Neural progenitor cell (in vitro differentiated cells): ENCODE data around the gene PIWIL4. TPM values are rescaled to one million over a fixed set of nuclear protein-coding genes. Genes with fewer than 3 reads are reported as not detected.
"Not testable (repeated sequence)": the region's sequence is repeated elsewhere in the genome, so short reads cannot be mapped to it uniquely, and the experiment has no call there.

ENCODE experiments used
- DNase-seq: peaks from one replicate; pipeline ENCODE4 v3.0.0-alpha.2; 2016; ENCODE audit warnings: low spot score
- H2AFZ ChIP-seq: fragments of 200-600 bp; sonication (generic); replicated peaks from 2 replicates; pipeline ENCODE4 v1.6.1; 2016; ENCODE audit warnings: antibody characterized with exemption
- H3F3A ChIP-seq: fragments of 200-600 bp; sonication (generic); 2 replicates; pipeline ENCODE4 v1.6.1; 2016; ENCODE audit warnings: antibody characterized with exemption, low read depth
- H3K27ac ChIP-seq: fragments of 200-600 bp; sonication (generic); 2 replicates; pipeline ENCODE4 v1.5.1; 2016; ENCODE audit warnings: mild to moderate bottlenecking
- H3K27me3 ChIP-seq: fragments of 200-600 bp; sonication (generic); 2 replicates; pipeline ENCODE4 v1.6.1; 2016; ENCODE audit warnings: mild to moderate bottlenecking, moderate library complexity
- H3K36me3 ChIP-seq: fragments of 200-600 bp; sonication (generic); 2 replicates; pipeline ENCODE4 v1.5.1; 2016
- H3K4me1 ChIP-seq: fragments of 200-600 bp; sonication (generic); 2 replicates; pipeline ENCODE4 v1.6.1; 2016; ENCODE audit warnings: mixed run types
- H3K4me2 ChIP-seq: fragments of 200-600 bp; sonication (generic); 2 replicates; pipeline ENCODE4 v1.6.1; 2016
- H3K4me3 ChIP-seq: fragments of 200-600 bp; sonication (generic); 2 replicates; pipeline ENCODE4 v1.5.1; 2016
- H3K79me2 ChIP-seq: fragments of 200-600 bp; sonication (generic); 2 replicates; pipeline ENCODE4 v1.6.1; 2016; ENCODE audit warnings: low read depth
- H3K9ac ChIP-seq: fragments of 200-600 bp; sonication (generic); 2 replicates; pipeline ENCODE4 v1.6.1; 2016
- H3K9me3 ChIP-seq: fragments of 200-600 bp; sonication (generic); 2 replicates; pipeline ENCODE4 v1.5.1; 2016; ENCODE audit warnings: low read depth
- H4K20me1 ChIP-seq: fragments of 200-600 bp; sonication (generic); 2 replicates; pipeline ENCODE4 v1.6.1; 2016; ENCODE audit warnings: low read depth
- H3K27ac Mint-ChIP-seq: 3 replicates; pipeline ENCODE4 v1.8.0; 2021; ENCODE audit warnings: mixed read lengths
- H3K27me3 Mint-ChIP-seq: 2 replicates; pipeline ENCODE4 v1.8.0; 2022; ENCODE audit warnings: low read depth, mild to moderate bottlenecking, inconsistent platforms, moderate library complexity, mixed read lengths; ENCODE audit not compliant: insufficient read depth
- H3K36me3 Mint-ChIP-seq: 3 replicates; pipeline ENCODE4 v1.8.0; 2021; ENCODE audit warnings: mixed read lengths
- H3K4me1 Mint-ChIP-seq: 3 replicates; pipeline ENCODE4 v1.8.0; 2021; ENCODE audit warnings: mixed read lengths
- H3K4me3 Mint-ChIP-seq: 3 replicates; pipeline ENCODE4 v1.8.0; 2021; ENCODE audit warnings: mild to moderate bottlenecking, moderate library complexity, mixed read lengths
- H3K9me3 Mint-ChIP-seq: 3 replicates; pipeline ENCODE4 v1.8.0; 2020; ENCODE audit warnings: mixed read lengths
- CTCF ChIP-seq: fragments of 200-600 bp; sonication (generic); IDR thresholded peaks from 2 replicates; pipeline ENCODE4 v1.5.1; 2017; ENCODE audit warnings: antibody characterized with exemption, mild to moderate bottlenecking
- EZH2 ChIP-seq: fragments of 200-600 bp; sonication (generic); IDR thresholded peaks from 2 replicates; pipeline ENCODE4 v1.6.1; 2017; ENCODE audit warnings: antibody characterized with exemption, mild to moderate bottlenecking, moderate library complexity
- EZH2phosphoT487 ChIP-seq: fragments of 200-600 bp; sonication (generic); IDR thresholded peaks from 2 replicates; pipeline ENCODE4 v1.6.1; 2017; ENCODE audit warnings: antibody characterized with exemption
- total RNA-seq: library from RNA; depleted of rRNA; stranded (reverse); fragments of >200 nt; gene quantifications from 2 replicates; pipeline ENCODE4 v1.2.3, GENCODE V29; 2015; ENCODE audit warnings: low replicate concordance

The PIWIL4 gene
- total RNA-seq, 1 donor from 2014 or later, result 1.3 TPM

- H3K9me3 ChIP-seq, result no peaks in the 10 kb centered on the region
- no peak overlapping the region for H3K4me2 ChIP-seq
- no peaks in the 10 kb centered on the region for H3K27me3 ChIP-seq
- no peaks in the 10 kb centered on the region for H3K79me2 ChIP-seq
- Mint-ChIP-seq H3K36me3 (no peaks in the 10 kb centered on the region), H3K4me3 (no peak overlapping the region), H3K27ac (no peak overlapping the region), H3K9me3 (no peaks in the 10 kb centered on the region), H3K4me1 (peaks cover 3% of the 10 kb centered on the region), H3K27me3 (no peaks in the 10 kb centered on the region)
- no peak overlapping the region for H2AFZ ChIP-seq
- TF ChIP-seq EZH2phosphoT487, result no peak
- H3F3A ChIP-seq, result no peaks in the 10 kb centered on the region
- H3K4me3 ChIP-seq, result no peak overlapping the region
- DNase-seq, result no peak
- no peaks in the 10 kb centered on the region for H3K36me3 ChIP-seq
- no peaks in the 10 kb centered on the region for H4K20me1 ChIP-seq
- H3K9ac ChIP-seq, result no peak overlapping the region
- H3K27ac ChIP-seq, result no peak overlapping the region
- no peaks in the 10 kb centered on the region for H3K4me1 ChIP-seq
These were observed 72.9 kb downstream of the PIWIL4 start for GRCh38 chr11:94639901-94640721.

- H3K4me3 Mint-ChIP-seq, result no peak overlapping the region
- no peak overlapping the region for H3K27ac Mint-ChIP-seq
- H3K9me3 Mint-ChIP-seq, result no peaks in the 10 kb centered on the region
- H3K36me3 Mint-ChIP-seq, result no peaks in the 10 kb centered on the region
- H3K4me2 ChIP-seq, result no peak overlapping the region
- no peak overlapping the region for H3K9ac ChIP-seq
- H3K4me1 Mint-ChIP-seq, result peaks cover 2% of the 10 kb centered on the region
- no peaks in the 10 kb centered on the region for H3K4me1 ChIP-seq
- no peaks in the 10 kb centered on the region for H3K79me2 ChIP-seq
- H3K27me3 Mint-ChIP-seq, result no peaks in the 10 kb centered on the region
- H3K36me3 ChIP-seq, result no peaks in the 10 kb centered on the region
- H3K9me3 ChIP-seq, result no peaks in the 10 kb centered on the region
- H3K4me3 ChIP-seq, result no peak overlapping the region
- no peak overlapping the region for H3K27ac ChIP-seq
- TF ChIP-seq EZH2 (no peak), CTCF (no peak), EZH2phosphoT487 (no peak)
- no peaks in the 10 kb centered on the region for H3F3A ChIP-seq
- no peak for DNase-seq
- H3K27me3 ChIP-seq, result no peaks in the 10 kb centered on the region
- no peaks in the 10 kb centered on the region for H4K20me1 ChIP-seq
- no peak overlapping the region for H2AFZ ChIP-seq
These were observed 74.1 kb downstream of the PIWIL4 start for GRCh38 chr11:94641167-94641761.

GRCh38 chr11:94643186-94643585 lies 76.0 kb downstream of the PIWIL4 start:
- not testable (repeated sequence) for H3K27ac ChIP-seq, H4K20me1 ChIP-seq, H3K4me1 Mint-ChIP-seq, H3K36me3 Mint-ChIP-seq, H3K36me3 ChIP-seq, H3K27ac Mint-ChIP-seq, H3K4me3 Mint-ChIP-seq, H3K4me2 ChIP-seq, DNase-seq, H3K4me1 ChIP-seq, H3K9me3 Mint-ChIP-seq, H3K27me3 ChIP-seq, H3F3A ChIP-seq, H3K79me2 ChIP-seq, H3K4me3 ChIP-seq, H3K9me3 ChIP-seq, H2AFZ ChIP-seq, H3K27me3 Mint-ChIP-seq, H3K9ac ChIP-seq

GRCh38 chr11:94647926-94648325 lies 80.8 kb downstream of the PIWIL4 start:
- Histone ChIP-seq H3K27ac (no peak overlapping the region), H4K20me1 (no peaks in the 10 kb centered on the region), H3K9me3 (no peaks in the 10 kb centered on the region), H3K4me1 (peaks cover 7% of the 10 kb centered on the region), H3K27me3 (no peaks in the 10 kb centered on the region), H3K4me2 (no peak overlapping the region), H2AFZ (no peak overlapping the region), H3K4me3 (no peak overlapping the region), H3F3A (peaks cover 16% of the 10 kb centered on the region), H3K9ac (no peak overlapping the region), H3K79me2 (no peaks in the 10 kb centered on the region), H3K36me3 (no peaks in the 10 kb centered on the region)
- no peaks in the 10 kb centered on the region for H3K27me3 Mint-ChIP-seq
- no peaks in the 10 kb centered on the region for H3K36me3 Mint-ChIP-seq
- peak; percentile 13 for DNase-seq
- H3K27ac Mint-ChIP-seq, result no peak overlapping the region
- no peak for TF ChIP-seq CTCF
- no peak for TF ChIP-seq EZH2phosphoT487
- no peak for TF ChIP-seq EZH2
- H3K4me3 Mint-ChIP-seq, result no peak overlapping the region
- no peaks in the 10 kb centered on the region for H3K9me3 Mint-ChIP-seq
- peaks cover 2% of the 10 kb centered on the region for H3K4me1 Mint-ChIP-seq
